ENCODE data around the gene RIPK1.

RIPK1 gene

GRCh38 chr6:3063733-3064700 lies 4.3 kb upstream of the RIPK1 start:
- peak overlapping the region; percentile 93 for H2AFZ ChIP-seq (ENCODE audit: low read depth, low read length, severe bottlenecking)
- peak overlapping the region; percentile 46 for H3K4me2 ChIP-seq (ENCODE audit: low read depth, low read length, poor library complexity, severe bottlenecking)
- H3K27me3 ChIP-seq (ENCODE audit: low read length): no peaks in the 10 kb centered on the region
- H3K9ac ChIP-seq (ENCODE audit: low read length): peak overlapping the region; percentile 65
- peaks cover 32% of the 10 kb centered on the region for H3F3A ChIP-seq (ENCODE audit: insufficient read depth)
- peaks cover 1% of the 10 kb centered on the region for H3K79me2 ChIP-seq (ENCODE audit: insufficient read depth, low read length)
- no peaks in the 10 kb centered on the region for H4K20me1 ChIP-seq (ENCODE audit: low read depth, low read length)
- H3K36me3 ChIP-seq (ENCODE audit: low read length): no peaks in the 10 kb centered on the region
- no peaks in the 10 kb centered on the region for H3K9me2 ChIP-seq (replicated peaks; ENCODE audit: insufficient read depth, low read length)
- H3K9me3 ChIP-seq (ENCODE audit: insufficient read depth, low read length): no peaks in the 10 kb centered on the region
- TF ChIP-seq, protein P1, sequence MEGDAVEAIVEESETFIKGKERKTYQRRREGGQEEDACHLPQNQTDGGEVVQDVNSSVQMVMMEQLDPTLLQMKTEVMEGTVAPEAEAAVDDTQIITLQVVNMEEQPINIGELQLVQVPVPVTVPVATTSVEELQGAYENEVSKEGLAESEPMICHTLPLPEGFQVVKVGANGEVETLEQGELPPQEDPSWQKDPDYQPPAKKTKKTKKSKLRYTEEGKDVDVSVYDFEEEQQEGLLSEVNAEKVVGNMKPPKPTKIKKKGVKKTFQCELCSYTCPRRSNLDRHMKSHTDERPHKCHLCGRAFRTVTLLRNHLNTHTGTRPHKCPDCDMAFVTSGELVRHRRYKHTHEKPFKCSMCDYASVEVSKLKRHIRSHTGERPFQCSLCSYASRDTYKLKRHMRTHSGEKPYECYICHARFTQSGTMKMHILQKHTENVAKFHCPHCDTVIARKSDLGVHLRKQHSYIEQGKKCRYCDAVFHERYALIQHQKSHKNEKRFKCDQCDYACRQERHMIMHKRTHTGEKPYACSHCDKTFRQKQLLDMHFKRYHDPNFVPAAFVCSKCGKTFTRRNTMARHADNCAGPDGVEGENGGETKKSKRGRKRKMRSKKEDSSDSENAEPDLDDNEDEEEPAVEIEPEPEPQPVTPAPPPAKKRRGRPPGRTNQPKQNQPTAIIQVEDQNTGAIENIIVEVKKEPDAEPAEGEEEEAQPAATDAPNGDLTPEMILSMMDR (IDR thresholded peaks at IDR 0.05; ENCODE audit: insufficient read depth, low read length, poor library complexity, severe bottlenecking): no peak
- TF ChIP-seq EZH2phosphoT487 (conservative IDR thresholded peaks at IDR 0.05; ENCODE audit: low read length): no peak
- peak overlapping the region; percentile 75 for H3K4me3 ChIP-seq (ENCODE audit: insufficient read depth, low read length, poor library complexity, severe bottlenecking)
- H3K27ac ChIP-seq (ENCODE audit: low read depth, low read length): no peak overlapping the region

- Histone ChIP-seq H3K9me3 (ENCODE audit: insufficient read depth, low read length) (no peaks in the 10 kb centered on the region), H3K4me3 (ENCODE audit: insufficient read depth, low read length, poor library complexity, severe bottlenecking) (no peak overlapping the region), H3K9ac (ENCODE audit: low read length) (no peak overlapping the region), H3F3A (ENCODE audit: insufficient read depth) (peaks cover 37% of the 10 kb centered on the region), H3K36me3 (ENCODE audit: low read length) (no peaks in the 10 kb centered on the region), H4K20me1 (ENCODE audit: low read depth, low read length) (no peaks in the 10 kb centered on the region), H3K9me2 (replicated peaks; ENCODE audit: insufficient read depth, low read length) (no peaks in the 10 kb centered on the region), H3K27me3 (ENCODE audit: low read length) (no peaks in the 10 kb centered on the region), H3K27ac (ENCODE audit: low read depth, low read length) (peak overlapping the region; percentile 34), H3K4me2 (ENCODE audit: low read depth, low read length, poor library complexity, severe bottlenecking) (no peak overlapping the region), H3K79me2 (ENCODE audit: insufficient read depth, low read length) (peaks cover 69% of the 10 kb centered on the region), H2AFZ (ENCODE audit: low read depth, low read length, severe bottlenecking) (no peak overlapping the region)
- TF ChIP-seq, protein P1 (IDR thresholded peaks at IDR 0.05; ENCODE audit: insufficient read depth, low read length, poor library complexity, severe bottlenecking): no peak
- no peak for TF ChIP-seq EZH2phosphoT487 (conservative IDR thresholded peaks at IDR 0.05; ENCODE audit: low read length)
These were observed 3.3 kb downstream of the RIPK1 start for GRCh38 chr6:3071568-3071967.

DNA sequence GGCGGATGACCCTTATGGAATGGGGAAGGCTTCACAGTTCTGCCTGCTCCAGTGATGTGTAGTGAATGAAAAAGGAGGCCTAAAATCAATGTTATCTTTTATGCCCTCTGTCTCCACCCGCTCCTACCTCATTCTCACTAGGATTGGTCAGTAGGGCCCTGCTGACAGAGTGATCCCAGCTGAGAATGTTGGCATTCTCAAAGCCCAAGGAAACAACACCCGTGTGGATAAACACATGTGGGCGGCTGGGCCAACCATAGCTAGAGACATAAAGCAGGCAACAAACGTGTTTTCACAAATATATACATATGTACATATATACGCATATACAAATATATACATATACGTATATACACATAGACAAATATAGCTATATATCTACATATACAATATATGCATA lies 4.5 kb downstream of the RIPK1 start:
- TF ChIP-seq, protein P1 (IDR thresholded peaks at IDR 0.05; ENCODE audit: insufficient read depth, low read length, poor library complexity, severe bottlenecking): no peak
- TF ChIP-seq EZH2phosphoT487 (conservative IDR thresholded peaks at IDR 0.05; ENCODE audit: low read length): no peak
- H3K4me3 ChIP-seq (ENCODE audit: insufficient read depth, low read length, poor library complexity, severe bottlenecking): no peak overlapping the region
- H3K9ac ChIP-seq (ENCODE audit: low read length): no peak overlapping the region
- H3F3A ChIP-seq (ENCODE audit: insufficient read depth): peaks cover 27% of the 10 kb centered on the region
- H3K9me2 ChIP-seq (replicated peaks; ENCODE audit: insufficient read depth, low read length): no peaks in the 10 kb centered on the region
- H3K27ac ChIP-seq (ENCODE audit: low read depth, low read length): no peak overlapping the region
- H3K27me3 ChIP-seq (ENCODE audit: low read length): no peaks in the 10 kb centered on the region
- no peak overlapping the region for H2AFZ ChIP-seq (ENCODE audit: low read depth, low read length, severe bottlenecking)
- no peak overlapping the region for H3K4me2 ChIP-seq (ENCODE audit: low read depth, low read length, poor library complexity, severe bottlenecking)
- 0 out of 2 replicates have a peak, but pooled peaks cover 4% of the 10 kb centered on the region for H3K36me3 ChIP-seq (ENCODE audit: low read length)
- H3K79me2 ChIP-seq (ENCODE audit: insufficient read depth, low read length): peaks cover 76% of the 10 kb centered on the region
- no peaks in the 10 kb centered on the region for H4K20me1 ChIP-seq (ENCODE audit: low read depth, low read length)
- H3K9me3 ChIP-seq (ENCODE audit: insufficient read depth, low read length): no peaks in the 10 kb centered on the region

Data from SU-DHL-6 (cell line).